ENCODE results near the gene CLPTM1L.

DNA sequence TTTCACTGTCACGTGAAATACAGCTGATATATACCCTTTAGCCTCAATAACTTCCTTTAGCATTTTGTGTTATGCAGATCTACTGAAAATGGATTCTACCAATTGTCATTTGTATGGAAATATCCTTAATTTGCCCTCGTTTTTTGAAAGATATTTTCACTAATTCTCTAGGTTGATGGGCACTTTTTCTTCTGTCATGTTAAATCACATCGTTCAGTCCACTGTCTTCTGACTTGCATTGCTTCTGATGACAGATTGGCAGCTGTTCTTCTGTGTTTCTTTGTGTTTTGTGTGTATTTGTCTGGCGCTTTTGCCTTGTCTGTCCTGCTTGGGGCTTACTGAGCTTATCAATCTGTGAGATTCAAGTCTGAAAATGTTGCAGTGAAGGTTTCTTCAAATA is 9.7 kb upstream of the CLPTM1L start:
- TF ChIP-seq, protein P1, sequence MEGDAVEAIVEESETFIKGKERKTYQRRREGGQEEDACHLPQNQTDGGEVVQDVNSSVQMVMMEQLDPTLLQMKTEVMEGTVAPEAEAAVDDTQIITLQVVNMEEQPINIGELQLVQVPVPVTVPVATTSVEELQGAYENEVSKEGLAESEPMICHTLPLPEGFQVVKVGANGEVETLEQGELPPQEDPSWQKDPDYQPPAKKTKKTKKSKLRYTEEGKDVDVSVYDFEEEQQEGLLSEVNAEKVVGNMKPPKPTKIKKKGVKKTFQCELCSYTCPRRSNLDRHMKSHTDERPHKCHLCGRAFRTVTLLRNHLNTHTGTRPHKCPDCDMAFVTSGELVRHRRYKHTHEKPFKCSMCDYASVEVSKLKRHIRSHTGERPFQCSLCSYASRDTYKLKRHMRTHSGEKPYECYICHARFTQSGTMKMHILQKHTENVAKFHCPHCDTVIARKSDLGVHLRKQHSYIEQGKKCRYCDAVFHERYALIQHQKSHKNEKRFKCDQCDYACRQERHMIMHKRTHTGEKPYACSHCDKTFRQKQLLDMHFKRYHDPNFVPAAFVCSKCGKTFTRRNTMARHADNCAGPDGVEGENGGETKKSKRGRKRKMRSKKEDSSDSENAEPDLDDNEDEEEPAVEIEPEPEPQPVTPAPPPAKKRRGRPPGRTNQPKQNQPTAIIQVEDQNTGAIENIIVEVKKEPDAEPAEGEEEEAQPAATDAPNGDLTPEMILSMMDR (IDR thresholded peaks at IDR 0.05 in 8 of 11, conservative IDR thresholded peaks at IDR 0.05 in 3 of 11) = no peak
- TF ChIP-seq POLR2A (IDR thresholded peaks at IDR 0.05) (no peak), POLR2AphosphoS5 (IDR thresholded peaks at IDR 0.05) (no peak)
